ENCODE data around the gene TRABD2A.

DNA sequence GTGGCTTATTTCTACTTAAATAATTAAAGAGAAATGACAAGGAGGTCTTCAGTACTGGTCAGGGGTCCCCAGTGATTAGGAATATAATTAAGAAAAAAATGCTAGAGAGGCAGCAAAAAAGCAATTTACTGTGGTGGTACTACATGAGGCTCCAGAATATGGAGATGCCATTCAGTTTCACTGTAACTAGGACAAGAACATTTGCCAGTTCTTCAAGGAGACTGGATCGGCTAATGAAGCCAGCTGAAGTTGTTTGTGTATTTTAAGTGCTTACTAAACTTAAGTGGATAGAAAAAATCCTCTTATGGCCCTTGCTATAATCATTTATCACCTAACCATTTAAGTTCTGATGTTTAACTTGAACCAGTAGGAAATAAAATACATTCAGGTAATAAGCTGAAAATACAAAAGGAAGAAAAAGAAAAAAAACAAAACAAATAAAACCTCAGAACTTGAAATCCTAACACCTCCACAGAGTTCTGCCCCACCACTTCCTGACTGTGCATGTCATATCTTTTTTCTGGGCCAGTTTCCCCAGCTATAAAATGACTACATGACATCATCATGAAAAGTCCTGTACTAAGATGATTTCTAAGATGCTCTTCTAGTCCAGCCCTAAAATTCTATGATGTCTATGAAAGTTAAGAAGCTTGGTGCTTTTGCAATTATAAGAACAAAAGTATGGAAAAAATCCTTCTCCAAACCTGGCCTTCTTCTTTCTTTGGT, 98.0 kb downstream of the TRABD2A start:
- no peak for TF ChIP-seq POLR2AphosphoS5 (IDR thresholded peaks at IDR 0.05)
- TF ChIP-seq, protein P1, sequence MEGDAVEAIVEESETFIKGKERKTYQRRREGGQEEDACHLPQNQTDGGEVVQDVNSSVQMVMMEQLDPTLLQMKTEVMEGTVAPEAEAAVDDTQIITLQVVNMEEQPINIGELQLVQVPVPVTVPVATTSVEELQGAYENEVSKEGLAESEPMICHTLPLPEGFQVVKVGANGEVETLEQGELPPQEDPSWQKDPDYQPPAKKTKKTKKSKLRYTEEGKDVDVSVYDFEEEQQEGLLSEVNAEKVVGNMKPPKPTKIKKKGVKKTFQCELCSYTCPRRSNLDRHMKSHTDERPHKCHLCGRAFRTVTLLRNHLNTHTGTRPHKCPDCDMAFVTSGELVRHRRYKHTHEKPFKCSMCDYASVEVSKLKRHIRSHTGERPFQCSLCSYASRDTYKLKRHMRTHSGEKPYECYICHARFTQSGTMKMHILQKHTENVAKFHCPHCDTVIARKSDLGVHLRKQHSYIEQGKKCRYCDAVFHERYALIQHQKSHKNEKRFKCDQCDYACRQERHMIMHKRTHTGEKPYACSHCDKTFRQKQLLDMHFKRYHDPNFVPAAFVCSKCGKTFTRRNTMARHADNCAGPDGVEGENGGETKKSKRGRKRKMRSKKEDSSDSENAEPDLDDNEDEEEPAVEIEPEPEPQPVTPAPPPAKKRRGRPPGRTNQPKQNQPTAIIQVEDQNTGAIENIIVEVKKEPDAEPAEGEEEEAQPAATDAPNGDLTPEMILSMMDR (IDR thresholded peaks at IDR 0.05), result no peak
- no peak for TF ChIP-seq POLR2A (IDR thresholded peaks at IDR 0.05)

Measured in sigmoid colon (tissue), 4 donors.